Right lobe of liver (tissue), 6 donors: ENCODE measurements around the gene ALLC. TPM values are rescaled to one million over a fixed set of nuclear protein-coding genes. Genes with fewer than 3 reads are reported as not detected.

Experiments used
- ATAC-seq, 4 donors: fragments of 200-7000 bp; cut with Tn5 transposase; one replicate each; pipeline ENCODE4 v1.9.1; 2020; ENCODE audit warnings: mild to moderate bottlenecking in 4 of 4, moderate library complexity in 4 of 4
- DNase-seq, 3 donors: peaks; one replicate each; pipeline ENCODE4 v3.0.0-alpha.2; 2020
- H3K27ac ChIP-seq, 3 donors: fragments of 200-600 bp; one replicate each; pipeline ENCODE4 v1.8.0; 2022
- H3K27me3 ChIP-seq, 2 donors: fragments of 200-600 bp; one replicate each; pipeline ENCODE4 v1.8.0; 2022
- H3K36me3 ChIP-seq, 4 donors: fragments of 200-600 bp; sonication (generic) in 1 of 4; one replicate each; pipeline versions ENCODE4 v1.5.1 to v1.8.0; 2017 to 2022; ENCODE audit warnings: control low read depth in 1 of 4
- H3K4me1 ChIP-seq, 4 donors: fragments of 200-600 bp; sonication (generic) in 1 of 4; one replicate each; pipeline versions ENCODE4 v1.5.1 to v1.8.0; 2017 to 2022; ENCODE audit warnings: control low read depth in 1 of 4
- H3K4me3 ChIP-seq, 3 donors: fragments of 200-600 bp; one replicate each; pipeline ENCODE4 v1.8.0; 2022
- H3K9me3 ChIP-seq, 4 donors: fragments of 200-600 bp; sonication (generic) in 1 of 4; one replicate each; pipeline versions ENCODE4 v1.5.1 to v1.8.0; 2017 to 2022; ENCODE audit warnings: control low read depth in 1 of 4
- CTCF ChIP-seq, 4 donors: fragments of 200-600 bp in 3 of 4; fragments of 450-650 bp in 1 of 4; IDR thresholded peaks; one replicate each; pipeline versions ENCODE4 v1.5.1 to v1.8.0; 2016 to 2022; ENCODE audit warnings: antibody characterized with exemption in 4 of 4, mild to moderate bottlenecking in 2 of 4
- POLR2A ChIP-seq: fragments of 450-650 bp; IDR thresholded peaks from one replicate; pipeline ENCODE4 v1.6.1; 2017; ENCODE audit warnings: antibody characterized with exemption, mild to moderate bottlenecking
- WGBS: methylation state at CpG from one replicate; pipeline ENCODE4 v1.1.6; 2018; ENCODE audit warnings: low coverage, low lambda C conversion rate; ENCODE audit not compliant: insufficient coverage; ENCODE audit errors: missing lambda C conversion rate; 5-methylcytosine and 5-hydroxymethylcytosine counted together
- intact Hi-C, 2 donors: fragments of 100-400 bp; cut with DNase I; formaldehyde crosslinking; loops; one replicate each; pipeline versions ENCODE4 v1.11.2 to v1.14.1; 2022
- total RNA-seq, 6 experiments: library from RNA; depleted of rRNA in 2 of 6; stranded (reverse); fragments of >200 nt in 2 of 6; fragmentation: NEBNext Ultra II Directional in 3 of 6; extraction: Animal tissue kit (Norgen Biotek cat#: 25700) in 3 of 6; gene quantifications; one replicate each; pipeline versions ENCODE4 v1.1.0 to v1.2.4, GENCODE V29; 2016 to 2023
- donor health status: DM: no; HTN: yes; CAD: no.
- donor health status: DM: no; HTN: no; CAD: no.
- donor health status: DM: no; HTN: no; CAD: no.
- donor health status: DM: no; HTN: yes; CAD: no.
- donor health status: DM: no; HTN: yes; CAD: no.

Gene ALLC
- total RNA-seq, 6 experiments from 2014 or later = 0.18 to 0.63 (median 0.31) TPM; not detected in 1

GRCh38 chr2:3652896-3653625 is 4.9 kb upstream of the ALLC start:
- H3K27me3 ChIP-seq = no peaks in the 10 kb centered on the region
- H3K4me1 ChIP-seq = peaks cover 0 to 4% (median 0%) of the 10 kb centered on the region in 4 donors
- H3K27ac ChIP-seq = no peak overlapping the region
- H3K36me3 ChIP-seq = no peaks in the 10 kb centered on the region
- intact Hi-C loops = no loop called here
- no peaks in the 10 kb centered on the region for H3K9me3 ChIP-seq
- H3K4me3 ChIP-seq = no peak overlapping the region
- TF ChIP-seq CTCF (IDR thresholded peaks at IDR 0.05) = no peak
- DNase-seq (peak in 1 of 3 donors; percentile 43), ATAC-seq (no peak)
- no CpG with 5 or more reads among the region's 9 CpGs for WGBS

GRCh38 chr2:3654011-3654410 is 4.0 kb upstream of the ALLC start:
- ATAC-seq = no peak
- no peak for TF ChIP-seq POLR2A
- TF ChIP-seq CTCF (IDR thresholded peaks at IDR 0.05) = no peak
- Histone ChIP-seq H3K4me3 (no peak overlapping the region), H3K4me1 (peaks cover 0 to 4% (median 0%) of the 10 kb centered on the region in 4 donors), H3K27ac (no peak overlapping the region), H3K27me3 (no peaks in the 10 kb centered on the region), H3K9me3 (no peaks in the 10 kb centered on the region), H3K36me3 (no peaks in the 10 kb centered on the region)
- 83% methylated on average over 1 of the region's 10 CpGs for WGBS
- intact Hi-C loops = no loop called here
- DNase-seq = peak in 1 of 3 donors; percentile 15

- intact Hi-C loops = no loop called here
- DNase-seq (peak in 1 of 3 donors; percentile 45), ATAC-seq (no peak)
- Histone ChIP-seq H3K27ac (no peak overlapping the region), H3K27me3 (no peaks in the 10 kb centered on the region), H3K9me3 (no peaks in the 10 kb centered on the region), H3K4me3 (no peak overlapping the region), H3K36me3 (no peaks in the 10 kb centered on the region), H3K4me1 (peaks cover 0 to 4% (median 0%) of the 10 kb centered on the region in 4 donors)
- TF ChIP-seq POLR2A (no peak), CTCF (IDR thresholded peaks at IDR 0.05) (no peak)
- 62% methylated on average over 12 of the region's 21 CpGs for WGBS
Measured at GRCh38 chr2:3654531-3655225, 3.3 kb upstream of the ALLC start.

GRCh38 chr2:3655871-3656761 is 1.9 kb upstream of the ALLC start:
- no peak for TF ChIP-seq CTCF (IDR thresholded peaks at IDR 0.05)
- Histone ChIP-seq H3K4me3 (no peak overlapping the region), H3K36me3 (no peaks in the 10 kb centered on the region), H3K9me3 (no peaks in the 10 kb centered on the region), H3K4me1 (no peaks in the 10 kb centered on the region), H3K27ac (no peak overlapping the region), H3K27me3 (no peaks in the 10 kb centered on the region)
- peak in 1 of 3 donors; percentile 48 for DNase-seq
- no peak for ATAC-seq
- intact Hi-C loops = no loop called here
- WGBS = 45% methylated on average over 11 of the region's 28 CpGs
